ENCODE results near the gene DCUN1D3.

DNA sequence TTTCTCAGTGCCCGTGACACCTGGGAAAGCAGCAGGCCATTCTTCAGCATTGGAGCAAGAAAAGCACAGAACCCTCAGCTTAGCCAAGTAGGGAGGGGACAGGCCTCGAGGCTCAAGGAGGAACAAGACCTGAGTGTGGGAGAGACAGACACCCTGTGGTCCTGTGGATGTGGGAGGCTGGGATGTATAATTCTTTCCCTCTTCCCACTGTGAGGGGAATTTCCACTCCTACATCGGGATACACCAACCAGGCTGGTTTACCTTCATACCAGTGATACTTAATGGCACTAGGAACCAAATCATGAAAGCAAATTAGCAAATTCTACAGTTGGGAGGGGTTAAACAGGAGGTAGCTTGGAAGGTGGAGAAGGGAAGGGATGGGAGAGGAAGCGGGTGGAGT is 42.1 kb upstream of the DCUN1D3 start:
- no peak for TF ChIP-seq EZH2 (IDR thresholded peaks at IDR 0.05; ENCODE audit: low read depth)
- TF ChIP-seq, protein P1, sequence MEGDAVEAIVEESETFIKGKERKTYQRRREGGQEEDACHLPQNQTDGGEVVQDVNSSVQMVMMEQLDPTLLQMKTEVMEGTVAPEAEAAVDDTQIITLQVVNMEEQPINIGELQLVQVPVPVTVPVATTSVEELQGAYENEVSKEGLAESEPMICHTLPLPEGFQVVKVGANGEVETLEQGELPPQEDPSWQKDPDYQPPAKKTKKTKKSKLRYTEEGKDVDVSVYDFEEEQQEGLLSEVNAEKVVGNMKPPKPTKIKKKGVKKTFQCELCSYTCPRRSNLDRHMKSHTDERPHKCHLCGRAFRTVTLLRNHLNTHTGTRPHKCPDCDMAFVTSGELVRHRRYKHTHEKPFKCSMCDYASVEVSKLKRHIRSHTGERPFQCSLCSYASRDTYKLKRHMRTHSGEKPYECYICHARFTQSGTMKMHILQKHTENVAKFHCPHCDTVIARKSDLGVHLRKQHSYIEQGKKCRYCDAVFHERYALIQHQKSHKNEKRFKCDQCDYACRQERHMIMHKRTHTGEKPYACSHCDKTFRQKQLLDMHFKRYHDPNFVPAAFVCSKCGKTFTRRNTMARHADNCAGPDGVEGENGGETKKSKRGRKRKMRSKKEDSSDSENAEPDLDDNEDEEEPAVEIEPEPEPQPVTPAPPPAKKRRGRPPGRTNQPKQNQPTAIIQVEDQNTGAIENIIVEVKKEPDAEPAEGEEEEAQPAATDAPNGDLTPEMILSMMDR (conservative IDR thresholded peaks at IDR 0.05), result no peak
